GM18519 (cell line): ENCODE data around the gene IL1B.

Experiments
- ATAC-seq: cut with Tn5 transposase; IDR thresholded peaks from one replicate; pipeline ENCODE4 v1.9.1; 2021; ENCODE audit warnings: mild to moderate bottlenecking, moderate library complexity; ENCODE audit not compliant: unreplicated experiment, low FRiP score

IL1B gene

DNA sequence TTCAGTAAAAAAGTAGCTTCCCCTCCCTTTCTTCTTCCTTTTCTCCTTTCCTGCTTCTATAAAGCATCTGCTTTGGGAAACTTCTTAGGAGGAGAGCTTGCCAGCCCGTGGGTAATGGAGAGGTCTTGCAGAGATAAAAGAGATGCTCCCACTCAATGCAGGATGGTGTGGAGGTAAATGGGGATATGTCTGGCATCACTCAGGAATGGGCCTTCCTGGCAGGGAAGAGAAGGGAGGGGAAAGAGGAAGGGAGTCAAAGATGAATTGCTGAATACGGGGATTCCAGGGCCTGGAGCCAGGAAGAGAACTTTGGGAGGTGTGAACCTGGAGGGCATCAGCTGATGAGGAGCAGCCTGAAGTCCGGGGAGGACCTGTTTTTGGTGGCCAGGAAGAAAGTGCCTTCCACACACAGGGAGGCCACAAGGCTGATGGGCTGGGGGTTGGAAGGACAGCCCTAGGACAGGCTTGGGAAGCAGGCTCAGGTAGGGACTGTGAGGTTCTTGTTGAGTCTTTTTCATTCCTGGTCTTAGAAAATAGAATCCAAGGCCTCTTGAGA, 25.2 kb downstream of the IL1B start:
- ATAC-seq: no peak

- no peak for ATAC-seq
Measured at GRCh38 chr2:112809112-112809511, 27.5 kb downstream of the IL1B start.

GRCh38 chr2:112807233-112807807, 29.3 kb downstream of the IL1B start:
- no peak for ATAC-seq

DNA sequence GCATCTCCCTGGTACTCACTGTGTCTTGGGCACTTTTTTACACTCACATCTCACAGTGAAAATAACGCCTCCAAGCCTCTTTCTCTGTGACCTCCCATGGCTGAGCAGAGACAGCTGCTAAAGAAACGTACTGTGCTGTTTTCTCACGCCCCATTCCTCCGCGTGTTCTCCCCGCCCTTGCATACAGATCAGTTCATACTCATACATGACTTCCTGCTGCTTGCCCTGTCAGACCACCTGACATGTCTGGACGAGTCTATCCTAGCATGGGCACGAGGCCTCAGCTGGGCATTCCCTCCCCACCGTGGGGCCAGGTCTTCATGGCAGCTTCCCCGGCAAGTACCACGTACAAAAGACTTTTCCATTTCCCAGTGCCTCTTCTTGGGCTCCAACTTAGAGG, 31.0 kb downstream of the IL1B start:
- no peak for ATAC-seq

DNA sequence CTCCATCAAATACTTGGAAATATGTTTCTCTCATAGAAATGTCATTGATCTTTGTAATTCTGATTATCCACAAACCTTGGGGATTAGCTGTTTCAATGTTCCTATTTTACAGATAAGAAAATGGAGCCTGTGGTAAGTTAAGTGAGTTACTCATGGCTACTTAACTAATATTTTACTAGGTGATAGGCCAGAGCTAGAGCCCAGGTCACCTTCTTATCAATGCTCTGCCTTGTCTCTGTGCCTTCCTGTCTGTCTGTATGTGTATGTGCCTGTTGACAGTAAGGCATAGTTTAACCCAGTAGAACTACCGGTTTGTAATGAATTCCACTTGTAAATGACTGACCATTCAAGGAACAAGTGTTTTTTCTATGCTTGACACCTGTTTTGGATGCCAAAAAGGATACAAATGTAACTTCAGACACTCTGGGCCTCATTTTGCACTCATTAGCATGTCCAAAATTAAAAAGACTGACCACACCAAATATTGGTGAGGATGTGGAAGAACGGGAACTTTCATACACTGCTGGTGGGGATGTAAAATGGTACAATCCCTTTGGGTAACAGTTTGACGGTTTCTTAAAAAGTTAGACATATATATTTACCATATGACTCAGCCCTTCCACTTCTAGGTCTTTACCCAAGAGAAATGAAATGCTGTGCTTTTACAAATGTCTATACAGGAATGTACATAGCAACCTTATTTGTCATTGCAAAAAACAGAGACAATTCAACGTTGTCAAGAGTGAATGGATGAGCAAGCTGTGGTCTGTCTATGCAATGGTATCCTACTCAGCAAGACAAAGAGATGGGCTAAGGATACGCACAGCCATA, 32.7 kb downstream of the IL1B start:
- ATAC-seq: no peak

- no peak for ATAC-seq
Measured at GRCh38 chr2:112800881-112801583, 35.5 kb downstream of the IL1B start.

DNA sequence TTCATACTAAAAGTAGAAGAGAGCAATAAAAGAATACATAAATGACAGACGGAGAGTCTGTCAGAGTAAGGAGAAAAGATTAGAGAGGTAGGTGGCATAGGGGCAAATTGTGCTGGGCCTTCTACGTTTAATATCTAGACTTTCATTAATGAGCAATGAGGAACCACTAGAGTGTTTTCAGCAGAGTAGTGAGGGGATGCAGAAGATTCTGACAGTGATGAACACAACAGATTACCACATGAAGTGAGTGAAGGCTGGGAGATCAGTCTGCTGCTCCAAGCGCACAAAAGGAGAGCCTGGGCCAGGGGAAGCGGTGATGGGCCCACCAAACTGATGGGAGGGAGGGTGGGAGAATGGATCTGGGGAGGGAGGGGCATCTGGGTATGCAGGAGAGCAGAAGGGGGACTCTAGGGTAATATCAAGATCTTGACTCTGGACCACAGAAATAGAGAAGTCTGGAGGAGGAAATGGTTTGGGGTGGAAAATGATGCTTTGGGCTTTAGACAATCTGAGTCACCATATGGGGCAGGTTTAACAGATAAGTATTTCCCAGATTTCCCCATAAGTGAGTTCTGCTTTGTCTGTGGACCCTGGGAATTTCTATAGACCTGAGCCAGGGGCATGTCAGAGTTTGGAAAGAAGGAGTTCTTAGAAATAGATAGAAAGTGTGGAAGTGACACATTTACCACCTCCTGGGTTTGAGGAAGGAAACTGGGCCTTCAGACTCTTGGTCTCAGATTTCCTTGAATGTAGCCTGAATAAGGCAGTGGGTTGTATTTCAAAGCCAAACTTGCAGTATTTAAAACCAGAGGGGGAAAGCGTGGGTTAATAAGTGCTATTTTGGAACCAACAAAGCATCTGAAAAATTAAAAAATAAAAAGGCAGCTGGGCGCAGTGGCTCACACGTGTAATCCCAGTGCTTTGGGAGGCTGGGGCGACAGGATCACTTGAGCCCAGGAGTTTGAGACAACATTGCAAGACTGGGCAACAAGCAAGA, 37.3 kb downstream of the IL1B start:
- ATAC-seq: no peak

GRCh38 chr2:112796486-112796885, 40.1 kb downstream of the IL1B start:
- no peak for ATAC-seq

DNA sequence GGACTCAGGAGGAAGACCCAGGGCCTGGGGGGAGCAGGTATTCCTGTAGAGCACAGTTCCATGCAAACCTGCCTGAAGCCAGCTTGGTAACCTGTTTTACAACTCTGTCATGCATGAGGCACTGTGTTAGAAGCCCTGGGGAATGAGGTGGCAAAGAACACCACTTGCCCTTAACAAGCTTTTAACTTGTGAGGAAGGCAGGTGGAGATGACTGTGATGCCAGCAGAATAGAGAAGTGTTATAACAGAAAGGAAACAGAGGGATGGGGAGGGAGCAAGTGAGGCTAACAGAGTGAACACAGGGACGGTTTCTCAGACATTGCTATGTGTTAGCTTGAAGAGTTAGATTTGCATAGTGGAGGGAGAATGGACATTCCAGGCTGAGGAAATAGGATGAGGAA, 40.8 kb downstream of the IL1B start:
- no peak for ATAC-seq

DNA sequence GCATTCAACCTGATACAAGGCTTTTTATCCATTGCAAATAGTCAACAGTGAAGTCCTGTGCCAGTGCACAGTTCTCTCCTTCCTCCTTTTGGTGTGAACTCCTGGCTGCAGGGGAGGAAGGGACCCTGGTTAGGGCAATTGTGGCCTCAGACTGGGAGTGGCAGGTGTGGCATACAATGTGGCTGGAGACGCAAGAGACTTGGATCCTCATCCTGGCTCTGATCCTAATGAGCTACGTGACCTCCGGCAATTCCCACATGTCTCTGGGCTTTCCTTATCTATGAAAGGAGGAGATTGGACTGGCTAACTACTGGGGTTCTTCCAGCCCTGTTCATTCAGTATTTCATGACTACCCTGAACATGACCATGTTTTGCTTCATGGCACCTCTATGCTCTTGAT, 41.7 kb downstream of the IL1B start:
- ATAC-seq: no peak

DNA sequence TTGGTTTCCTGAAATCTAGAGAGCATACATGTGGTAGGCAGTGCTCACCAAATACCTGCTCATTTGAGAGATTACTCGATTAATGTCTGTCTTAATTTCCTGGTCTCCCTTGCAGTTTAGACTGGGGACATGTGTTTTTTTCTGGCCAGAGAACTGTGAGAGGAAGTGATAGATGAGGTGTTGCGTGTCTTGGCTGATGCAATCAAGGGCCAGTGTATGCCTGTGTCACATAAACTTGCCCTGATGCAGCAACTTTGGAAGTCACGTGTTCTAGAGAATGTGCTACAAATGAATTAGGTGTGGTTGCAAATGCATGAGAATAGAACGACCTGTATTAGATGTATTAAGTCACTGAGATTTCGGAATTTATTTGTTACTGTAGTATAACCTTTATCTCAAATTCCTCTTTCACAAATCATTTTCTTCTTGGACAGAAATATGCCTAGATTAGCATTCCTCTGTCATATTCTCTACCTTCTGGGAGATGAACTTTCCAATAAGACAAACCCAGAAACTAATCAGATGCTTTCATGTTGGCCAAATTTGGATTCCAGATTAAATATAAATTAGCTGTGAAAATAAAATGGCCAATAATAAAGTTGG, 42.3 kb downstream of the IL1B start:
- no peak for ATAC-seq

DNA sequence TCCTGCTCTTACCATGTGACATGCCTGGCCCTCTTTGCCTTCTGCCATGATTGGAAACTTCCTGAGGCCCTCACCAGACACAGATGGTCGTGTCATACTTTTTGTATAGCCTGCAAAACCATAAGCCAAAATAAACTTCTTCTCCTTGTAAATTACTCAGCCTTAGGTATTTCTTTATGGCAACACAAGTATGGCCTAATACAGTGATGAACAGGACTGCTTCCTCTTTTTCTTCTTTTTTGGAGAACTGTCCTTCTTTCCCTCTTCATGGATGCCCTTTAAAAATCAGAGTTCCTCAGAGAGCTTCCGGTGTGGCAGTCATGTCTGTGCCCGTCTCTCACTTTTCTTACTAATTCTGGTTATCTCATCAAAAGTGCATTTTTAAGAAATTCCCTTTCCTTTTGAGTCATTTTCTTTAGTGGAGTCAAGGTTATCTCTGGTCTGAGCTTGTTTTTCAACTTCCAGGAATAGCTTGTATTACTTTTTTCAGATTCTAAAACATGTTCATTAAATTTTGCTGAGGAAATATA, 43.1 kb downstream of the IL1B start:
- ATAC-seq: no peak

DNA sequence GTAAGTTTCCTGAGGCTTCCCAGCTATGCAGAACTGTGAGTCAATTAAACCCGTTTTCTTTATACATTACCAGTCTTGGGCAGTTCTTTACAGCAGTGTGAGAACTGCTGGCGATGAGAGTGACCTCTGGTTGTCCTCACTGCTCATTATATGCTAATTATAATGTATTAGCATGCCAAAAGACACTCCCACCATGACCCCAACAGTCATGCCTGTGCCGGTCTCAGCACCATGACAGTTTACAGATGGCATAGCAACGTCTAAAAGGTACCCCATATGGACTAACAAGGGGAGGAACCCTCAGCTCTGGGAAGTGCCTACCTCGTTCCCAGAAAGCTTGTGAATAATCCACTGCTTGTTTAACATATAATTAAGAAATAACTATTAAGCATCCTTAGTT, 44.2 kb downstream of the IL1B start:
- ATAC-seq: no peak

GRCh38 chr2:112791693-112792230, 44.8 kb downstream of the IL1B start:
- no peak for ATAC-seq

GRCh38 chr2:112791019-112791418, 45.6 kb downstream of the IL1B start:
- no peak for ATAC-seq

DNA sequence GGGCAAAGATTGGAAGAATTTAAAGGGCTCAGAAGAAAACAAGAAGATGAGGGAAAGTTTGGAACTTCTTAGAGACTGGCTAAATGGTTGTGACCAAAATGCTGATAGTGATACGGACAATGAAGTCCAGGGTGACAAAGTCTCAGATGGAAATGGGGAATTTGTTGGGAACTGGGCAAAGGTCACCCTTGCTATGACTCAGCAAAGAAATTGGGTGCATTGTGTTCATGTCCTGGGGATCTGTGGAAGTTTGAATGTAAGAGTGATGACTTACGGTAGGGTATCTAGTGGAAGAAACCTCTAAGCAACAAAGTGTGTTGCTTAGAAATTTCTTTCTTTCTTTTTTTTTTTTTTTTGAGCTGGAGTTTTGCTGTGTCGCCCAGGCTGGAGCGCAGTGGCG, 46.3 kb downstream of the IL1B start:
- ATAC-seq: no peak

- ATAC-seq: no peak
Measured at GRCh38 chr2:112789186-112789585, 47.4 kb downstream of the IL1B start.

DNA sequence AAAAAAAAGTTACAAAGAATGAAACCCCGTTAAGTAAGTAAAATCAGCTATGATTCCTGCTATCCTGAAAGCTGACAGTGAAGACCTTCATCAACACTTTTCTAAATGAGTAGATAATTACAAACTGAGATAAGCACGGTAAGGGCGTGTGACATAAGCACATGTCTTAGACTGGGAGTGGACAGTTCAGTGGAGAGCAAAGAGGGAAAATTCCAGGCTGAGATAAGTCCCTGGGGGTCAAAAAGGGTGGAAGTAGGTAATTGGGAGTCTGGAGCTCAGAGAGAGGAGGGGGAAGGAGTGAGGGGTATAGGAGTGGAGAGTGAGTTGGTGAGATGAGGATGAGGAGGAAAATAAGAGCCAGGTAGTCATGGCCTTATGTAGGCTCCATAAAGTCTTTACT, 47.9 kb downstream of the IL1B start:
- no peak for ATAC-seq

DNA sequence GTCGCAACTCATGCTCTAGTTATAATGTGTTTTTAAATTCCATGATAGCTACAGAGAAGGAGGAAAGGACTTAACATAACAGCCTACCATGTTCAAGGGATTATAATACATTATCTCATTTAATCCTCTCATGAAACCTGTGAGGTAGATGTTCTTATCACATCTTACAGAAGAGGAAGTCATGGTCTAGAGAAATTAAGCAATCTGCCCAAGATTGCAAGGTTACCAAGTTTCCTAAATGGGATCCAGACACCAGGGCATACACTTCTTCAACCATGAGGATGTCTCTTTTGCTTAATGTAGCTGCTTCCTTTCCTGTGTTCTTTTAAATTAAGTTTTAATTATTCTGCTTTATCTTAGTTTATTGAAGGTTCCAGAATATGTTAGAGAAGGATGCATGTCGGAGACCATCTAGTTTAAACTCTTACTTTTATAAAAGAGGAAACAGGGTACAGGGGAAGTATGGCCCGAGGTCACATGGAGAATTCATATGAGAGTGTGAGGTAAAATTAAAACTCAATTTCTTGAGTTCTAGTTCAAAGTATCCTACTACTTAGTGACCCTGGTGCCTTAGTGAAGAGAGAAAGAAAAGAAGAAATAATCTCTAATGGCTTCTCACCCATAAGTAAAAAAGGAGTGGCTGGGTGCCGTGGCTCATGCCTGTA, 48.7 kb downstream of the IL1B start:
- ATAC-seq: no peak
